Retina (tissue), 1 donor: ENCODE data around the gene TAC4.
A peak's percentile ranks its signal among the peaks of the same experiment; 100 is the strongest.

Experiments used
- DNase-seq: peaks from one replicate; pipeline ENCODE4 v3.0.0-alpha.2; 2016

Gene TAC4

GRCh38 chr17:49798182-49798581, 49.7 kb downstream of the TAC4 start:
- DNase-seq, result no peak

- no peak for DNase-seq
Measured at GRCh38 chr17:49795372-49795771, 52.5 kb downstream of the TAC4 start.

GRCh38 chr17:49793309-49793708, 54.6 kb downstream of the TAC4 start:
- no peak for DNase-seq

GRCh38 chr17:49789243-49789578, 58.7 kb downstream of the TAC4 start:
- DNase-seq, result no peak

GRCh38 chr17:49788478-49789242, 59.2 kb downstream of the TAC4 start, which contains the start of gene KAT7:
Gene KAT7, plus strand, starts transcription at chr17:49788681. Its CDS starts 154 bp downstream, at chr17:49788835.
- peak; percentile 99 for DNase-seq
